Activated T-helper 17 cell treated with anti-CD3 and anti-CD28 coated beads, Interleukin-2, amount 50 U/mL, for 72 hours (primary cell): ENCODE data around the gene FDX2. TPM values are rescaled to one million over a fixed set of nuclear protein-coding genes. Genes with fewer than 3 reads are reported as not detected.

Source experiments
- ATAC-seq: fragments of 150-1000 bp; cut with Tn5 transposase; replicated peaks from 2 replicates; pipeline ENCODE4 v1.10.0; 2021; ENCODE audit warnings: mild to moderate bottlenecking, moderate library complexity
- H3K27ac Mint-ChIP-seq: one replicate; pipeline ENCODE4 v1.8.0; 2022; ENCODE audit warnings: mixed read lengths
- H3K27me3 Mint-ChIP-seq: one replicate; pipeline ENCODE4 v1.8.0; 2022; ENCODE audit warnings: mixed read lengths
- H3K36me3 Mint-ChIP-seq: one replicate; pipeline ENCODE4 v1.8.0; 2022; ENCODE audit warnings: low read depth, mild to moderate bottlenecking, mixed read lengths
- H3K4me1 Mint-ChIP-seq: one replicate; pipeline ENCODE4 v1.8.0; 2022; ENCODE audit warnings: mixed read lengths
- H3K4me3 Mint-ChIP-seq: one replicate; pipeline ENCODE4 v1.8.0; 2022; ENCODE audit warnings: mild to moderate bottlenecking, mixed read lengths
- H3K9me3 Mint-ChIP-seq: one replicate; pipeline ENCODE4 v1.8.0; 2022; ENCODE audit warnings: mixed read lengths
- total RNA-seq, 2 donors: library from RNA; stranded (reverse); gene quantifications; one replicate each; pipeline ENCODE4 v1.2.3, GENCODE V29; 2022

FDX2 gene
- total RNA-seq = 10 to 100 TPM; 12.3 to 20.1 TPM

- peak; percentile 91 for ATAC-seq
- Mint-ChIP-seq H3K9me3 (no peaks in the 10 kb centered on the region), H3K4me1 (peaks cover 15% of the 10 kb centered on the region), H3K27me3 (no peaks in the 10 kb centered on the region), H3K36me3 (peaks cover 57% of the 10 kb centered on the region), H3K4me3 (peak within 1 kb of the TSS; percentile 88), H3K27ac (peak within 1 kb of the TSS; percentile 83)
Observed at GRCh38 chr19:10315335-10316214, at the start of gene FDX2. TSS of gene FDX2 (minus strand) at chr19:10316015. CDS start at chr19:10315996, 19 bp downstream.

- no peaks in the 10 kb centered on the region for H3K27me3 Mint-ChIP-seq
- ATAC-seq = no peak
- H3K4me3 Mint-ChIP-seq = no peak overlapping the region
- H3K36me3 Mint-ChIP-seq = peaks cover 100% of the 10 kb centered on the region
- H3K4me1 Mint-ChIP-seq = no peaks in the 10 kb centered on the region
- no peaks in the 10 kb centered on the region for H3K9me3 Mint-ChIP-seq
- no peak overlapping the region for H3K27ac Mint-ChIP-seq
Observed at GRCh38 chr19:10365518-10365917, 49.7 kb upstream of the FDX2 start.

DNA sequence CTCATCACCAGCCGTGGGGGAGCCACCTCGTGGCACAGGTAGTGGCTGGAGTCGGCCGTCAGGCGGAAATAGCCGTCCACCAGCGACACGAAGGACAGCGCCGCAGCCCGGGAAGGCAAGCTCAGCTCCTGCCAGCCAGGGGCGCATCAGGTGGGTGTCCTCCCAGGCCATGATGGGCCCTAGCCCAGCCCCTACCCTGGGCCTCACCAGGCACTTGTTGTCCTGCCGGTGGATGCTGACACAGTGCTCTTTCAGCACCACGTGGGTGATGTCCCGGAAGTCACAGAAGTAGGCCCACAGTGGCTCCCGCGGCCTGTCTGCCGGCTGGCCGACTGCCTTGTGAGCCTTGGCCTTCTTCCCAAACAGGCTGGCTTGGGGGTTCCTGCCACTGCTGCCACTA is 48.8 kb upstream of the FDX2 start:
- Mint-ChIP-seq H3K4me3 (no peak overlapping the region), H3K9me3 (no peaks in the 10 kb centered on the region), H3K27me3 (no peaks in the 10 kb centered on the region), H3K27ac (no peak overlapping the region), H3K4me1 (no peaks in the 10 kb centered on the region), H3K36me3 (peaks cover 100% of the 10 kb centered on the region)
- no peak for ATAC-seq

DNA sequence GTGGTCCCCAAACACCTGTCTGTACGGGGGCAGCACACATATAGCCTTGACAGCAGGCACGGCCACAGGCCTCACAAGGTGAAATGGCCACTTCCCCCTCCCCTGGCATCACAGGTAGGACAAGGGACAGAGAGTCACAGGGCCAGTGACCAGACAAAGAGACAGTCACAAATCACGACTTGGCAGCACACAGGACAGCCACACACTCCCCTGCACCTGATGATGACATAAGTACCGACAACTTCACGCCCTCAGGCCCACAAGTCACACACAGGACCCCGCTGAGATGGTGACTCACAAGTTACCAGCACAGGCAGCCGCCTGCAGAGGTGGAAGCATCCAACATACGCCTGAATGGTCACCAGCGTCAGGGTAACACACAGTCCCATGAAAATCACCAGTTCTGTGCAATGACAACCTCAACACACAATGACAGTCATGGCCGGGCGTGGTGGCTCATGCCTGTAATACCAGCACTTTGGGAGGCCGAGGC is 48.0 kb upstream of the FDX2 start:
- H3K4me1 Mint-ChIP-seq = no peaks in the 10 kb centered on the region
- no peaks in the 10 kb centered on the region for H3K9me3 Mint-ChIP-seq
- ATAC-seq = no peak
- no peaks in the 10 kb centered on the region for H3K27me3 Mint-ChIP-seq
- H3K27ac Mint-ChIP-seq = no peak overlapping the region
- H3K4me3 Mint-ChIP-seq = no peak overlapping the region
- peaks cover 100% of the 10 kb centered on the region for H3K36me3 Mint-ChIP-seq

DNA sequence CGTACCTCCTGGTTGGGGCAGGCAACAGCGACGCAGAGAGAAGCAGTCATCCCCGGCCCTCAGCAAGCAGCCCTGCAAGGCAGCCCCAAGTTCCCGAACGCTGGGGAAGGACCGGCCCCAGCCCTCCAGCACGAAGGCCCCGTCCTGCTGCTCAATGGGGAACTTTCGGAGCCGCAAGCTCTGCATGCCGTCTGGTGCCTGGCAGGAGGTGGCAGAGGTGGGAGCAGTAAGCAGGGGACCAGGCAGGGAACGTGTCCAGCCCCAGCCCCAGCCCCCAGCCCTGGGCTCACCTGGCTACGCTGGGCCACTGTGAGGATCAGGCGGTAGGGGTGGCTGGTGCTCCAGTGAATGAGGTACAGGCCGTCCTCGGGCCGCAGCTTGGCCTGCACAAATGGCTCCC is 46.4 kb upstream of the FDX2 start:
- no peak for ATAC-seq
- Mint-ChIP-seq H3K4me1 (no peaks in the 10 kb centered on the region), H3K36me3 (peaks cover 100% of the 10 kb centered on the region), H3K4me3 (no peak overlapping the region), H3K27ac (no peak overlapping the region), H3K27me3 (no peaks in the 10 kb centered on the region), H3K9me3 (no peaks in the 10 kb centered on the region)

DNA sequence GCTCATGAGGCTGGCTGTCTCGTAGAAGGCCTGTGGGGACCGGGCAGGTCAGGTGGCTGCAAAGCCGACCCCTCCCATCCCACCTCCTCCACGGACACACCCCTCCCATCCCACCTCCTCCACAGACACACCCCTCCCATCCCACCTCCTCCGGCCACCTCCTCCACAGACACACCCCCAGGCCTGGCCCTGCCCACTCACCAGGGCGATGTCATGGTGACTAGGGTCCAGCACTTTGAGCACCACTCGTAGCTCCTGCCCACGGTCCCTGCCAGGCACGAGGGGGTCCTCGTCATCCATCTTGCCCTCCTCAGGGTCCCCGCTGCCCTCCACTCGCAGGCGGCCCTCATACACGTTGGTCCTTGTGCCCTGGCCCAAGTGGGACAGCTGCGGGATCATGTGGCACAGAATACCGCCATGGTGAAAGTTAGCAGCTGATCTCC is 45.8 kb upstream of the FDX2 start:
- Mint-ChIP-seq H3K4me1 (no peaks in the 10 kb centered on the region), H3K27me3 (no peaks in the 10 kb centered on the region), H3K36me3 (peaks cover 99% of the 10 kb centered on the region), H3K9me3 (no peaks in the 10 kb centered on the region), H3K27ac (no peak overlapping the region), H3K4me3 (no peak overlapping the region)
- no peak for ATAC-seq

GRCh38 chr19:10356431-10356830 is 40.6 kb upstream of the FDX2 start:
- no peaks in the 10 kb centered on the region for H3K9me3 Mint-ChIP-seq
- peaks cover 96% of the 10 kb centered on the region for H3K36me3 Mint-ChIP-seq
- no peak for ATAC-seq
- H3K4me1 Mint-ChIP-seq = no peaks in the 10 kb centered on the region
- H3K27me3 Mint-ChIP-seq = no peaks in the 10 kb centered on the region
- H3K4me3 Mint-ChIP-seq = no peak overlapping the region
- no peak overlapping the region for H3K27ac Mint-ChIP-seq

- Mint-ChIP-seq H3K4me3 (no peak overlapping the region), H3K9me3 (no peaks in the 10 kb centered on the region), H3K36me3 (peaks cover 87% of the 10 kb centered on the region), H3K27me3 (no peaks in the 10 kb centered on the region), H3K4me1 (no peaks in the 10 kb centered on the region), H3K27ac (no peak overlapping the region)
- ATAC-seq = peak; percentile 50
Observed at GRCh38 chr19:10353793-10354391, 38.1 kb upstream of the FDX2 start.

GRCh38 chr19:10352764-10353671 is 37.2 kb upstream of the FDX2 start:
- Mint-ChIP-seq H3K27me3 (no peaks in the 10 kb centered on the region), H3K9me3 (no peaks in the 10 kb centered on the region), H3K4me3 (no peak overlapping the region), H3K4me1 (no peaks in the 10 kb centered on the region), H3K27ac (no peak overlapping the region), H3K36me3 (peaks cover 78% of the 10 kb centered on the region)
- ATAC-seq = no peak

DNA sequence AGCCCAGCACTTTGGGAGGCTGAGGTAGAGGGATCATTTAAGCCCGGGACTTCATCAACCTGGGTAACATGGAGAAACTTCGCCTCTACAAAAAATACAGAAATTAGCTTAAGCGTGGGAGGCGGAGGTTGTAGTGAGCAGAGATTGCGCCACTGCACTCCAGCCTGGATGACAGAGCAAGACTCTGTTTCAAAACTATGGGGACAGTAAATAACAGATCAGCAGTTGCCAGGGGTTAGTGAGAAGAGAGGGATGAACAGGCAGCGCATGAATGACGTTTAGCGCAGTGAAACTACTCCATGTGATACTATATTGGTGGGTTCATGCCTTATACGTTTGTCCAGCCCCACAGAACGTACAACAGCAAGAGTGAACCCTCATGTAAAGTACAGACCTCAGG is 30.7 kb upstream of the FDX2 start:
- no peak overlapping the region for H3K27ac Mint-ChIP-seq
- H3K4me3 Mint-ChIP-seq = no peak overlapping the region
- no peaks in the 10 kb centered on the region for H3K27me3 Mint-ChIP-seq
- H3K4me1 Mint-ChIP-seq = no peaks in the 10 kb centered on the region
- no peak for ATAC-seq
- H3K36me3 Mint-ChIP-seq = peaks cover 18% of the 10 kb centered on the region
- no peaks in the 10 kb centered on the region for H3K9me3 Mint-ChIP-seq

- no peaks in the 10 kb centered on the region for H3K4me1 Mint-ChIP-seq
Observed at GRCh38 chr19:10344780-10345179, 29.0 kb upstream of the FDX2 start.

DNA sequence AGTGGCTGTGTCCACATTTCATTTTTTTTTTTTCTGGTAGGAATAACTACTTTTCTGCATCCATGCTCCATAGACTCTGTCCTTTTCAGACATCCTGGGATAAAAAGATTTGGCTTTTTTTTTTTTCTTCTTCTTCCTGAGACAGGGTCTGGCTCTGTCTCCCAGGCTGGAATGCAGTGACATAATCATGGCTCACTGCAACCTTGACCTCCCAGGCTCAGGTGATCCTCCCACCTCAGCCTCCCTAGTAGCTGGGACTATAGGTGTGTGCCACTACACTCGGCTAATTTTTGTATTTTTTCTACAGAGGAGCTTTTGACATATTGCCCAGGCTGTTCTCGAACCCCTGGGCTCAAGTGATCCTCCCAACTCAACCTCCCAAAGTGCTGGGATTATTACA is 27.7 kb upstream of the FDX2 start:
- no peak for ATAC-seq
- no peaks in the 10 kb centered on the region for H3K9me3 Mint-ChIP-seq
- no peak overlapping the region for H3K4me3 Mint-ChIP-seq
- no peak overlapping the region for H3K27ac Mint-ChIP-seq
- peaks cover 1% of the 10 kb centered on the region for H3K4me1 Mint-ChIP-seq
- H3K36me3 Mint-ChIP-seq = peaks cover 5% of the 10 kb centered on the region
- no peaks in the 10 kb centered on the region for H3K27me3 Mint-ChIP-seq

More at GRCh38 chr19:10344780-10345179, 29.0 kb upstream of the FDX2 start:
- ATAC-seq = no peak
- H3K27ac Mint-ChIP-seq = no peak overlapping the region
- no peaks in the 10 kb centered on the region for H3K9me3 Mint-ChIP-seq
- H3K27me3 Mint-ChIP-seq = no peaks in the 10 kb centered on the region
- peaks cover under 1% of the 10 kb centered on the region for H3K36me3 Mint-ChIP-seq
- H3K4me3 Mint-ChIP-seq = no peak overlapping the region

- Mint-ChIP-seq H3K27me3 (no peaks in the 10 kb centered on the region), H3K36me3 (peaks cover 31% of the 10 kb centered on the region), H3K4me3 (peak overlapping the region; percentile 86), H3K27ac (peak overlapping the region; percentile 84), H3K9me3 (no peaks in the 10 kb centered on the region), H3K4me1 (peaks cover 5% of the 10 kb centered on the region)
- no peak for ATAC-seq
Observed at GRCh38 chr19:10339977-10340376, 24.2 kb upstream of the FDX2 start.

DNA sequence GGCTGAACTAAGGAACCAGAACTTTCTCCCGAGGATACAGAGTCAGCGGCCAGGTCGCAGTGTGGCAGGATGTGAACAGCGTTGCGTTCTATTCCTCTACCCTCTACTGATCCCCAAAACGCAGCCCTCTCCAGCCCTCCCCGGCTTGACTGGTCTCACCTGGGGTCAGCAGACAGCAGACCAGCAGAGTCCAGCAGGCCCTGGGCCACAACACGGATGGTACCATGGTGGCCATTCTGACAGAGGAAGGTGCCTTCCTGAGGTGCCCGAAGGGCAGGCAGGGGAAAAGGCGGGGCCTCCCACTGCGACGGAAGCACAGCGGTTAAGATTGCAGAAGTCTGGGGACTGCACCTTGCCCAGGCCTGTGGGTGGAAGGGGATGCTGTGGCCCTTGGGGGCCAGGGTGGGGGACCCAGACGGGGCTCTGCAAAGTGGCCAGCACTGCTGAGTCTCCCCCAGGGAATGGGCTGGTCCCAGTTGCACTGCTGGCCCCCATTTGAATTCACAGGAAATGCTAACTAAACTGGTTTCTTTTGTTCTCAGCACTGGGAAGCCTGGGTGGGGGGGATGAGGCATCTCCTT is 23.7 kb upstream of the FDX2 start, which contains the start of gene ICAM3:
ICAM3 (minus strand) TSS at position 245 of the 581 bp plus-strand sequence; CDS start at position 235, 10 bp downstream.
- Mint-ChIP-seq H3K4me3 (peak within 1 kb of the TSS; percentile 86), H3K27ac (peak within 1 kb of the TSS; percentile 84), H3K36me3 (peaks cover 36% of the 10 kb centered on the region), H3K9me3 (no peaks in the 10 kb centered on the region), H3K4me1 (peaks cover 5% of the 10 kb centered on the region), H3K27me3 (no peaks in the 10 kb centered on the region)
- peak; percentile 97 for ATAC-seq
